HEK293 (cell line): Measurements from ENCODE around the gene MTFR1L.
A peak's percentile ranks its signal among the peaks of the same experiment; 100 is the strongest.

Source experiments
- CTCF ChIA-PET: fragments of 350-600 bp; formaldehyde crosslinking; extraction: SDS; loops from one replicate; lab custom pipeline; 2021; ENCODE audit warnings: antibody characterized with exemption; lab: Yijun Ruan, JAX
- POLR2A ChIA-PET: fragments of 300-600 bp; formaldehyde crosslinking; extraction: SDS; loops from one replicate; lab custom pipeline; 2020; ENCODE audit warnings: antibody characterized with exemption, inconsistent platforms; lab: Yijun Ruan, JAX
- H3K27ac ChIP-seq: fragments of 200-500 bp; sonication (Bioruptor generic); 2 replicates; pipeline ENCODE4 v1.5.1; 2014; ENCODE audit warnings: low read depth, low read length, control low read depth, inconsistent platforms; ENCODE audit errors: extremely low read depth
- H3K36me3 ChIP-seq, 2 experiments: fragments of 200-500 bp in 1 of 2; sonication (Bioruptor generic) in 1 of 2; 1 replicate in 1 of 2; 2 replicates in 1 of 2; pipeline ENCODE4 v1.5.1; 2014 to 2017; ENCODE audit warnings: inconsistent platforms in 2 of 2, low read length in 2 of 2; ENCODE audit not compliant: control insufficient read depth in 2 of 2, insufficient read depth in 1 of 2
- H3K4me1 ChIP-seq: fragments of 200-500 bp; sonication (Bioruptor generic); 2 replicates; pipeline ENCODE4 v1.5.1; 2014; ENCODE audit warnings: mild to moderate bottlenecking, low read length, inconsistent platforms; ENCODE audit not compliant: control insufficient read depth, insufficient read depth
- H3K4me3 ChIP-seq: 2 replicates; pipeline ENCODE4 v1.5.1; 2011; ENCODE audit warnings: low read depth, mild to moderate bottlenecking, control low read depth, low read length, moderate library complexity
- H3K9me3 ChIP-seq: fragments of 200-500 bp; sonication (Bioruptor generic); 2 replicates; pipeline ENCODE4 v1.5.1; 2014; ENCODE audit warnings: low read depth, low read length, inconsistent platforms; ENCODE audit not compliant: control insufficient read depth, insufficient read depth
- GLI2 ChIP-seq: fragments of 450-650 bp; formaldehyde crosslinking; IDR thresholded peaks from 2 replicates; pipeline ENCODE4; 2017; ENCODE audit warnings: missing biosample characterization, missing genetic modification characterization, low read depth, borderline replicate concordance
- KLF16 ChIP-seq: fragments of 450-650 bp; formaldehyde crosslinking; IDR thresholded peaks from 2 replicates; pipeline ENCODE4 v1.5.1; 2017; ENCODE audit warnings: missing biosample characterization, missing genetic modification characterization
- MEIS1 ChIP-seq: sonication (generic); formaldehyde crosslinking; IDR thresholded peaks from 2 replicates; pipeline ENCODE4 v1.8.1; 2022; ENCODE audit warnings: missing genetic modification reagents, mild to moderate bottlenecking, borderline replicate concordance
- OSR2 ChIP-seq: fragments of 450-650 bp; formaldehyde crosslinking; IDR thresholded peaks from 2 replicates; pipeline ENCODE4 v1.5.1; 2016; ENCODE audit warnings: missing biosample characterization, missing genetic modification characterization
- TRIM28 ChIP-seq: IDR thresholded peaks from 2 replicates; pipeline ENCODE4 v1.6.1; 2011; ENCODE audit warnings: low read length, control low read depth, borderline replicate concordance
- YY1 ChIP-seq: fragments of 450-650 bp; formaldehyde crosslinking; IDR thresholded peaks from 2 replicates; pipeline ENCODE4 v1.5.1; 2018; ENCODE audit warnings: missing biosample characterization, missing genetic modification characterization
- ZBTB20 ChIP-seq: fragments of 450-650 bp; formaldehyde crosslinking; IDR thresholded peaks from 2 replicates; pipeline ENCODE4 v1.5.1; 2016; ENCODE audit warnings: missing biosample characterization, missing genetic modification characterization
- ZBTB7A ChIP-seq: fragments of 450-650 bp; formaldehyde crosslinking; IDR thresholded peaks from 2 replicates; pipeline ENCODE4 v1.5.1; 2016; ENCODE audit warnings: low read depth, missing biosample characterization, missing genetic modification characterization
- ZFHX2 ChIP-seq: fragments of 450-650 bp; formaldehyde crosslinking; conservative IDR thresholded peaks from 2 replicates; pipeline ENCODE4 v1.5.1; 2016; ENCODE audit warnings: missing biosample characterization, missing genetic modification characterization
- ZIC2 ChIP-seq: fragments of 450-650 bp; formaldehyde crosslinking; IDR thresholded peaks from 2 replicates; pipeline ENCODE4 v1.5.1; 2016; ENCODE audit warnings: missing biosample characterization, missing genetic modification characterization
- ZNF114 ChIP-seq: fragments of 450-650 bp; formaldehyde crosslinking; IDR thresholded peaks from 2 replicates; pipeline ENCODE4 v1.5.0; 2017; ENCODE audit warnings: missing biosample characterization, missing genetic modification characterization
- ZNF202 ChIP-seq: fragments of 450-650 bp; formaldehyde crosslinking; IDR thresholded peaks from 2 replicates; pipeline ENCODE4 v1.5.1; 2016; ENCODE audit warnings: missing biosample characterization, missing genetic modification characterization, borderline replicate concordance
- ZNF248 ChIP-seq: fragments of 450-650 bp; formaldehyde crosslinking; IDR thresholded peaks from 2 replicates; pipeline ENCODE4 v1.5.1; 2017; ENCODE audit warnings: missing biosample characterization, missing genetic modification characterization
- ZNF341 ChIP-seq: fragments of 450-650 bp; formaldehyde crosslinking; IDR thresholded peaks from 2 replicates; pipeline ENCODE4; 2016; ENCODE audit warnings: low read depth, missing biosample characterization, missing genetic modification characterization
- ZNF391 ChIP-seq: fragments of 450-650 bp; formaldehyde crosslinking; IDR thresholded peaks from 2 replicates; pipeline ENCODE4 v1.5.1; 2016; ENCODE audit warnings: low read depth, missing biosample characterization, missing genetic modification characterization, borderline replicate concordance
- ZNF423 ChIP-seq: fragments of 450-650 bp; formaldehyde crosslinking; IDR thresholded peaks from 2 replicates; pipeline ENCODE4 v1.5.1; 2016; ENCODE audit warnings: missing biosample characterization, missing genetic modification characterization
- ZNF426 ChIP-seq: fragments of 450-650 bp; formaldehyde crosslinking; IDR thresholded peaks from 2 replicates; pipeline ENCODE4 v1.5.1; 2017; ENCODE audit warnings: missing biosample characterization, missing genetic modification characterization, mild to moderate bottlenecking, inconsistent platforms, moderate library complexity
- ZNF501 ChIP-seq: fragments of 450-650 bp; formaldehyde crosslinking; IDR thresholded peaks from 2 replicates; pipeline ENCODE4 v1.5.1; 2016; ENCODE audit warnings: missing biosample characterization, missing genetic modification characterization
- ZNF555 ChIP-seq: fragments of 450-650 bp; formaldehyde crosslinking; conservative IDR thresholded peaks from 2 replicates; pipeline ENCODE4 v1.5.1; 2017; ENCODE audit warnings: missing biosample characterization, mild to moderate bottlenecking, missing genetic modification characterization, inconsistent platforms
- ZNF585B ChIP-seq: fragments of 450-650 bp; formaldehyde crosslinking; IDR thresholded peaks from 2 replicates; pipeline ENCODE4 v1.5.1; 2016; ENCODE audit warnings: missing biosample characterization, missing genetic modification characterization
- ZNF610 ChIP-seq: fragments of 450-650 bp; formaldehyde crosslinking; IDR thresholded peaks from 2 replicates; pipeline ENCODE4 v1.5.1; 2016; ENCODE audit warnings: missing biosample characterization, missing genetic modification characterization, borderline replicate concordance
- ZNF791 ChIP-seq: fragments of 450-650 bp; formaldehyde crosslinking; IDR thresholded peaks from 2 replicates; pipeline ENCODE4 v1.5.1; 2016; ENCODE audit warnings: missing biosample characterization, missing genetic modification characterization
- ZNF843 ChIP-seq: fragments of 450-650 bp; formaldehyde crosslinking; IDR thresholded peaks from 2 replicates; pipeline ENCODE4 v1.5.1; 2016; ENCODE audit warnings: missing biosample characterization, missing genetic modification characterization
- ZSCAN4 ChIP-seq: fragments of 450-650 bp; formaldehyde crosslinking; IDR thresholded peaks from 2 replicates; pipeline ENCODE4 v1.5.1; 2017; ENCODE audit warnings: missing biosample characterization, missing genetic modification characterization
- TF ChIP-seq, protein P1 (sequence below): fragments of 450-650 bp; formaldehyde crosslinking; optimal IDR thresholded peaks from 2 replicates; pipeline ENCODE3; 2016; ENCODE audit warnings: missing biosample characterization, mild to moderate bottlenecking, missing genetic modification characterization

MTFR1L gene

GRCh38 chr1:25802915-25803314, 16.8 kb upstream of the MTFR1L start:
- H3K36me3 ChIP-seq: peaks cover 3 to 47% of the 10 kb centered on the region in 2 experiments; a peak in 2 of 3 replicates
- POLR2A ChIA-PET: interaction anchor here (0.6 to 1.1 kb wide), 3 partner anchors 16 to 571 kb away, joined by 3 to 6 read pairs (median 3); partner anchors contain the start of gene SYF2
- no peaks in the 10 kb centered on the region for H3K9me3 ChIP-seq
- CTCF ChIA-PET: interaction anchor here (1.0 to 3.9 kb wide), 2 partner anchors 7 to 194 kb away, joined by 4 to 25 read pairs; no protein-coding TSS in a partner anchor
- H3K4me3 ChIP-seq: no peak overlapping the region
- TF ChIP-seq ZBTB7A (tag by site-specific recombination): no peak
- TF ChIP-seq ZBTB20 (tag by site-specific recombination): 0 out of 2 replicates have a peak, but pooled peaks have one; percentile 36
- no peak for TF ChIP-seq ZNF555 (tag by site-specific recombination)
- no peak for TF ChIP-seq ZSCAN4
- TF ChIP-seq ZNF391 (tag by site-specific recombination): no peak
- no peak for TF ChIP-seq ZIC2 (tag by site-specific recombination)
- no peak for TF ChIP-seq ZNF791
- TF ChIP-seq ZNF341 (tag by site-specific recombination): no peak
- TF ChIP-seq YY1 (tag by site-specific recombination): no peak
- H3K4me1 ChIP-seq: peaks cover 2% of the 10 kb centered on the region; the same call in 1 of the 2 replicates
- no peak overlapping the region for H3K27ac ChIP-seq

DNA sequence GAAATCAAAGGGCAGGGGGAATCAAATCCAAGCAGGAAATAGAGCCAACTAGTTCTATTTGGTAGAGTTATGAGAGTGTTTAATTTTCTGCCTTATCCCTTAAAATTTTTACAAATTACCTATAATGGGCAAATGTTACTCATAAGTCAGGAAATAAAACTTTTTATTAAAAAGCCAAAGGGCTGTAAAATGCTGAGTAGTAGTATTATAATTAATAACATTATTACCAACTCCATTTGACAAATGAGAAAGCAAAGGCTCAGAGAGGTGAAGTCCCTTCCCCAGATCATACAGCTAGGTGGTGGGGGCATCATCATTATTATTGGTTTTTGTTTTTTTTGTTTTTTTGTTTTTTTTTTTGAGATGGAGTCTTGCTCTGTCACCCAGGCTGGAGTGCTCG, 16.4 kb upstream of the MTFR1L start:
- Histone ChIP-seq H3K36me3 (peaks cover 3 to 51% of the 10 kb centered on the region in 2 experiments; a peak in 2 of 3 replicates), H3K4me1 (peaks cover 2% of the 10 kb centered on the region; the same call in 1 of the 2 replicates), H3K9me3 (no peaks in the 10 kb centered on the region), H3K27ac (no peak overlapping the region), H3K4me3 (no peak overlapping the region)
- TF ChIP-seq ZNF423 (tag by site-specific recombination) (no peak), ZNF843 (tag by site-specific recombination) (no peak), KLF16 (tag by site-specific recombination) (no peak), ZFHX2 (tag by site-specific recombination) (no peak), ZNF791 (no peak), ZNF426 (tag by site-specific recombination) (no peak), MEIS1 (CRISPR knock-in tag) (no peak), ZNF114 (tag by site-specific recombination) (no peak), ZNF501 (tag by site-specific recombination) (no peak), ZNF202 (tag by site-specific recombination) (no peak), ZNF610 (tag by site-specific recombination) (no peak), ZSCAN4 (no peak), OSR2 (tag by site-specific recombination) (no peak), TRIM28 (no peak), ZNF248 (tag by site-specific recombination) (no peak), ZNF585B (tag by site-specific recombination) (no peak), GLI2 (tag by site-specific recombination) (no peak)
- TF ChIP-seq, protein P1, sequence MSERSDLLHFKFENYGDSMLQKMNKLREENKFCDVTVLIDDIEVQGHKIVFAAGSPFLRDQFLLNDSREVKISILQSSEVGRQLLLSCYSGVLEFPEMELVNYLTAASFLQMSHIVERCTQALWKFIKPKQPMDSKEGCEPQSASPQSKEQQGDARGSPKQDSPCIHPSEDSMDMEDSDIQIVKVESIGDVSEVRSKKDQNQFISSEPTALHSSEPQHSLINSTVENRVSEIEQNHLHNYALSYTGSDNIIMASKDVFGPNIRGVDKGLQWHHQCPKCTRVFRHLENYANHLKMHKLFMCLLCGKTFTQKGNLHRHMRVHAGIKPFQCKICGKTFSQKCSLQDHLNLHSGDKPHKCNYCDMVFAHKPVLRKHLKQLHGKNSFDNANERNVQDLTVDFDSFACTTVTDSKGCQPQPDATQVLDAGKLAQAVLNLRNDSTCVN (tag by site-specific recombination): no peak
- CTCF ChIA-PET: interaction anchor here (0.6 kb wide), 1 partner anchor 766 kb away, joined by 3 read pairs; no protein-coding TSS in a partner anchor
- POLR2A ChIA-PET: interaction anchor here (0.6 to 1.1 kb wide), 3 partner anchors 15 to 571 kb away, joined by 3 to 6 read pairs (median 3); partner anchors contain the start of gene SYF2
